ENCODE measurements around the gene COPG1. TPM values are rescaled to one million over a fixed set of nuclear protein-coding genes. Genes with fewer than 3 reads are reported as not detected.

COPG1 gene
- total RNA-seq, 6 experiments from 2014 or later, result 316 to 393 (median 342) TPM

DNA sequence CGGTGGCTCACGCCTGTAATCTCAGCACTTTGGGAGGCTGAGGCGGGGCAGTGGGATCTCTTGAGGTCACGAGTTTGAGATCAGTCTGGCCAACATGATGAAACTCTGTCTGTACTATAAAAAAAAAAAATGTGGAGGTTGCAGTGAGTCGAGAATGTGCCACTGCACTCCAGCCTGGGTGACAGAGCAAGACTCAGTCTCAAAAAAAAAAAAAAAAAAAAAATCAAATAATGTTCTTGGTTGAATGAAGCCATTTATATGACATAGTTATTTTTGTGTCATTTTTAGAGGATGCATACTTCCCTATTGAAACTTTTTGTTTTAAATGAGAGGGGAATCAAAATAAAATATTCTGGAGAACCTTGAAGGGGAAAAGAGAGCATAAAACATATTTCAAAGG is 32.3 kb downstream of the COPG1 start:
- Mint-ChIP-seq H3K36me3 (ENCODE audit: low read depth) (peaks cover 14% of the 10 kb centered on the region), H3K4me3 (no peak overlapping the region), H3K27ac (no peak overlapping the region; the same call in 1 of the 2 replicates), H3K4me1 (ENCODE audit: low read depth) (peaks cover 47% of the 10 kb centered on the region), H3K9me3 (no peaks in the 10 kb centered on the region), H3K27me3 (ENCODE audit: insufficient read depth) (peaks cover 2% of the 10 kb centered on the region; the same call in 1 of the 2 replicates)
- no peak for DNase-seq
- TF ChIP-seq, protein P1, sequence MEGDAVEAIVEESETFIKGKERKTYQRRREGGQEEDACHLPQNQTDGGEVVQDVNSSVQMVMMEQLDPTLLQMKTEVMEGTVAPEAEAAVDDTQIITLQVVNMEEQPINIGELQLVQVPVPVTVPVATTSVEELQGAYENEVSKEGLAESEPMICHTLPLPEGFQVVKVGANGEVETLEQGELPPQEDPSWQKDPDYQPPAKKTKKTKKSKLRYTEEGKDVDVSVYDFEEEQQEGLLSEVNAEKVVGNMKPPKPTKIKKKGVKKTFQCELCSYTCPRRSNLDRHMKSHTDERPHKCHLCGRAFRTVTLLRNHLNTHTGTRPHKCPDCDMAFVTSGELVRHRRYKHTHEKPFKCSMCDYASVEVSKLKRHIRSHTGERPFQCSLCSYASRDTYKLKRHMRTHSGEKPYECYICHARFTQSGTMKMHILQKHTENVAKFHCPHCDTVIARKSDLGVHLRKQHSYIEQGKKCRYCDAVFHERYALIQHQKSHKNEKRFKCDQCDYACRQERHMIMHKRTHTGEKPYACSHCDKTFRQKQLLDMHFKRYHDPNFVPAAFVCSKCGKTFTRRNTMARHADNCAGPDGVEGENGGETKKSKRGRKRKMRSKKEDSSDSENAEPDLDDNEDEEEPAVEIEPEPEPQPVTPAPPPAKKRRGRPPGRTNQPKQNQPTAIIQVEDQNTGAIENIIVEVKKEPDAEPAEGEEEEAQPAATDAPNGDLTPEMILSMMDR (IDR thresholded peaks at IDR 0.05), result no peak

DNA sequence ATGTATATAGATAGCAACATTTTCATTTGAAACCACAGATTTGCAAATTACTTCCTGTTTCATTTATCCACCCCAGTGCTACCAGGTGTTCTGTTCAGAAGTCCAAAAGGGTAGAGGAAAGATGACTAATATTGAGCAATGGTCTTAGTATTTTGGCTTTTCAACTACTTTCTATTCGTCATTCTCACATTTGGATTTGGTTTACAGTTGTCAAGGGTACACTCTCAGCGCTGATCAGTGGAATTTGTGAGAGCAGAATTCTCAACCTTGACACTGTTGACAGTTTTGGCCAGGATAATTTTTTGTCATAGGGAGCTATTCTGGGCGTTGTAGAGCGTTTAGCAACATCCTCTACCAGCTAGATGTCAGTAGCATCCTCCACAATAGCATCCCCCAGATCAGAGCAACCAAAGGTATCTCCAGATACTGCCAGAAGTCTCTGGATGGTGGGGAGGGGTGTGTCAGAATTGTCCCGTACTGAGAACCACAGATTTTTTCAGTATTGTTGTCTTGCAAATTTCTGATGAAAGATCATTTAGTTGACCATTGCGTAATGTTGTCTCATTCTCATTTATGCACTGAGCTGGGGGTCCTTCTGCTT is 33.4 kb downstream of the COPG1 start:
- TF ChIP-seq, protein P1 (IDR thresholded peaks at IDR 0.05), result no peak
- Mint-ChIP-seq H3K27ac (peak overlapping the region; percentile 30; the same call in 1 of the 2 replicates), H3K4me1 (ENCODE audit: low read depth) (peaks cover 39% of the 10 kb centered on the region), H3K4me3 (no peak overlapping the region), H3K36me3 (ENCODE audit: low read depth) (peaks cover 6% of the 10 kb centered on the region), H3K27me3 (ENCODE audit: insufficient read depth) (peaks cover 2% of the 10 kb centered on the region; the same call in 1 of the 2 replicates), H3K9me3 (no peaks in the 10 kb centered on the region)
- no peak for DNase-seq

DNA sequence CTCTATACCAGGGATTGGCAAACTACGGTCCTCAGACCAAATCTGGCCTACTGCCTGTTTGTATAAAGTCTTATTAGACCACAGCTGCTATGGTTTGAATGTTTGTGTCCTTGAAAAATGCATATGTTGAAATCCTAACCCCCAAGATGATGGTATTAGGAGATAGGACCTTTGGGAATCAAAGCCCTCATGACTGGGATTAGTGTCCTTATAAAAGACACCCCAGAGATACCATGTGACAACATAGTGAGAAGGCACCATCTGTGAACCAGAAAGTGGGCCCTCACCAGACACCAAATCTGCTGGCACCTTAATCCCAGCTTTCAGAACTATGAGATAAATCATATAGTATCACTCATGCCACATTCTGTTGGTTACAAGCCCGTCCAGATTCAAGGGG is 36.7 kb downstream of the COPG1 start:
- H3K9me3 Mint-ChIP-seq, result no peaks in the 10 kb centered on the region
- H3K27ac Mint-ChIP-seq, result no peak overlapping the region
- no peak overlapping the region for H3K4me3 Mint-ChIP-seq
- peaks cover 14% of the 10 kb centered on the region for H3K36me3 Mint-ChIP-seq (ENCODE audit: low read depth)
- DNase-seq, result no peak
- peaks cover 26% of the 10 kb centered on the region for H3K4me1 Mint-ChIP-seq (ENCODE audit: low read depth)
- TF ChIP-seq, protein P1 (IDR thresholded peaks at IDR 0.05), result no peak
- no peaks in the 10 kb centered on the region; the same call in 1 of the 2 replicates for H3K27me3 Mint-ChIP-seq (ENCODE audit: insufficient read depth)

DNA sequence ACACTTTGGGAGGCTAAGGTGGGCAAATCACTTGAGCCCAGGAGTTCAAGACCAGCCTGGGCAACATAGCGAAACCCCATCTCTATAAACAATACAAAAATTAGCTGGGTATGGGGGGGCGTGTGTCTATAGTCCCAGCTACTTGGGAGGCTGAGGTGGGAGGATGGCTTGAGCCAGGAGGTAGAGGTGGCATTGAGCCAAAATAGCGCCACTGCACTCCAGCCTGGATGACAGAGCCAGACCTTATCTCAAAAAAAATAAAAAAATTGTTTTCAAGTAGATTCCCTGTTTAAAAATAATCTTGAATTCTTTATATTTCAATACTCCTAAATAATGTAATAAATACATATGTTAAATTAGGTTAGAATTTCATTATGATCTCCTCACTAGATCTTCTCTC is 39.0 kb downstream of the COPG1 start:
- Mint-ChIP-seq H3K4me3 (no peak overlapping the region), H3K27me3 (ENCODE audit: insufficient read depth) (no peaks in the 10 kb centered on the region), H3K9me3 (no peaks in the 10 kb centered on the region), H3K4me1 (ENCODE audit: low read depth) (peaks cover 10% of the 10 kb centered on the region), H3K27ac (no peak overlapping the region; the same call in 1 of the 2 replicates), H3K36me3 (ENCODE audit: low read depth) (peaks cover 24% of the 10 kb centered on the region)
- TF ChIP-seq, protein P1 (IDR thresholded peaks at IDR 0.05), result no peak
- no peak for DNase-seq

DNA sequence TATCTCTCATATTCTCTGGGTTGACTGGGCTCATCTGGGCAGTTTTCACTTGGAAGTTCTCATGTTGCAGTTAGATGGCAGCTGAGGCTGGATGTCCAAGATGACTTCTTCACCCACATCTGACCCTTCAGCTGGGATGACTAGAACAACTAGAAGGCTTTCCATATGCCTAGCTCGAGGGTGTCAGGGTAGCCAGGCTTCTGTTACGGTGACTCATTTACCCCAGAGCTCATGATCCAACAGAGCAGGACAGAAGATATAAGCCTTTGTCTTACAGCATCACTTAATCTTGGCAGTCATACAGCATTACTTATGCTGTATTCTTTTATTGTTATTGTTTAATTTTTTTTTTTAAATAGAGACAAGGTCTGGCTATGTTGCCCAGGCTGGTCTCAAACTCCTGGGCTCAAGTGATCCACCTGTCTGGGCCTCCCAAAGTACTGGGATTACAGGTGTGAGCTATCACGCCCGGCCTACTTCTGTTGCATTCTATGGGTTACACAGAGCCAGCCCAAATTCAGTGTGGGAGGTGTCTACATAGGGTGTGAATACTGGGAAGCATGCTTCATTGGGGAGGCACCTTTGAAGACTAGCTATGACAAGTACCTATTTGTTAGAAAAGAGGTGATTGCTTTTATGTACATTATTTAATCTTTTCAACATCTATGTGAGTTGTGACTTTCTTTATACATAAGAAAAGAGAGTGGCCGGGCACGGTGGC is 40.0 kb downstream of the COPG1 start:
- DNase-seq, result peak; percentile 81
- H3K27ac Mint-ChIP-seq, result peak overlapping the region; percentile 77
- no peak overlapping the region for H3K4me3 Mint-ChIP-seq
- H3K9me3 Mint-ChIP-seq, result no peaks in the 10 kb centered on the region
- H3K4me1 Mint-ChIP-seq (ENCODE audit: low read depth), result peaks cover 10% of the 10 kb centered on the region
- TF ChIP-seq, protein P1 (IDR thresholded peaks at IDR 0.05), result no peak
- H3K36me3 Mint-ChIP-seq (ENCODE audit: low read depth), result peaks cover 24% of the 10 kb centered on the region
- H3K27me3 Mint-ChIP-seq (ENCODE audit: insufficient read depth), result no peaks in the 10 kb centered on the region
